H9 (cell line): Measurements from ENCODE around the gene ADGRL3. TPM values are rescaled to one million over a fixed set of nuclear protein-coding genes. Genes with fewer than 3 reads are reported as not detected.
A peak's percentile ranks its signal among the peaks of the same experiment; 100 is the strongest.

Experiments
- DNase-seq: peaks from one replicate; pipeline ENCODE4 v3.0.0-alpha.2; 2017
- H2AFZ ChIP-seq: one replicate; pipeline ENCODE4 v1.6.1; 2013; ENCODE audit warnings: mild to moderate bottlenecking, low read length, control low read depth, moderate library complexity
- H2AK5ac ChIP-seq: 2 replicates; pipeline ENCODE4 v1.6.1; 2013; ENCODE audit warnings: low read length, control low read depth, mixed read lengths; ENCODE audit not compliant: insufficient read length
- H2BK120ac ChIP-seq: one replicate; pipeline ENCODE4 v1.6.1; 2013; ENCODE audit warnings: low read depth, mild to moderate bottlenecking, low read length, control low read depth, inconsistent platforms; ENCODE audit not compliant: poor library complexity, severe bottlenecking
- H2BK12ac ChIP-seq: 2 replicates; pipeline ENCODE4 v1.6.1; 2013; ENCODE audit warnings: low read length, control low read depth, mixed read lengths, low read depth; ENCODE audit not compliant: insufficient read length
- H2BK15ac ChIP-seq: 2 replicates; pipeline ENCODE4 v1.6.1; 2013; ENCODE audit warnings: low read depth, low read length, control low read depth
- H2BK20ac ChIP-seq: one replicate; pipeline ENCODE4 v1.6.1; 2013; ENCODE audit warnings: low read depth, mild to moderate bottlenecking, low read length, control low read depth, inconsistent platforms; ENCODE audit not compliant: poor library complexity, severe bottlenecking
- H2BK5ac ChIP-seq: 2 replicates; pipeline ENCODE4 v1.6.1; 2013; ENCODE audit warnings: low read length, control low read depth, mixed read lengths; ENCODE audit not compliant: insufficient read length
- H3K14ac ChIP-seq: 2 replicates; pipeline ENCODE4 v1.6.1; 2013; ENCODE audit warnings: low read length, control low read depth; ENCODE audit not compliant: insufficient read depth
- H3K18ac ChIP-seq: 2 replicates; pipeline ENCODE4 v1.6.1; 2013; ENCODE audit warnings: low read depth, mild to moderate bottlenecking, mixed read lengths, low read length, control low read depth; ENCODE audit not compliant: insufficient read length
- H3K23ac ChIP-seq: 2 replicates; pipeline ENCODE4 v1.6.1; 2013; ENCODE audit warnings: low read length, control low read depth, mixed read lengths, low read depth; ENCODE audit not compliant: insufficient read length
- H3K23me2 ChIP-seq: 2 replicates; pipeline ENCODE4 v1.6.1; 2013; ENCODE audit warnings: low read depth, mild to moderate bottlenecking, mixed read lengths, low read length, control low read depth; ENCODE audit not compliant: insufficient read length, poor library complexity, severe bottlenecking
- H3K27ac ChIP-seq: 2 replicates; pipeline ENCODE4 v1.5.1; 2013; ENCODE audit warnings: low read length, control low read depth, mixed read lengths, low read depth; ENCODE audit not compliant: insufficient read length
- H3K27me3 ChIP-seq: 2 replicates; pipeline ENCODE4 v1.6.1; 2013; ENCODE audit warnings: low read length, control low read depth, inconsistent platforms; ENCODE audit not compliant: insufficient read depth
- H3K4ac ChIP-seq: 2 replicates; pipeline ENCODE4 v1.6.1; 2013; ENCODE audit warnings: low read depth, mild to moderate bottlenecking, control low read depth, inconsistent platforms, low read length, moderate library complexity
- H3K4me1 ChIP-seq: 2 replicates; pipeline ENCODE4 v1.6.1; 2013; ENCODE audit warnings: low read length, control low read depth, inconsistent platforms; ENCODE audit not compliant: insufficient read depth
- H3K4me2 ChIP-seq: 2 replicates; pipeline ENCODE4 v1.6.1; 2013; ENCODE audit warnings: low read length, control low read depth, mixed read lengths; ENCODE audit not compliant: insufficient read length, insufficient read depth
- H3K56ac ChIP-seq: 2 replicates; pipeline ENCODE4 v1.6.1; 2013; ENCODE audit warnings: low read depth, mild to moderate bottlenecking, mixed read lengths, low read length, control low read depth; ENCODE audit not compliant: insufficient read length
- H3K79me1 ChIP-seq: 2 replicates; pipeline ENCODE4 v1.6.1; 2013; ENCODE audit warnings: low read depth, mild to moderate bottlenecking, moderate library complexity, low read length, control low read depth, inconsistent platforms; ENCODE audit not compliant: insufficient read depth, poor library complexity, severe bottlenecking
- H3K79me2 ChIP-seq: 2 replicates; pipeline ENCODE4 v1.6.1; 2013; ENCODE audit warnings: low read length, control low read depth, inconsistent platforms; ENCODE audit not compliant: insufficient read depth
- H3K9ac ChIP-seq: 2 replicates; pipeline ENCODE4 v1.6.1; 2013; ENCODE audit warnings: low read length, control low read depth, mixed read lengths; ENCODE audit not compliant: insufficient read length; ENCODE audit errors: extremely low read depth
- H3K9me3 ChIP-seq: one replicate; pipeline ENCODE4 v1.6.1; 2013; ENCODE audit warnings: low read depth, low read length, inconsistent platforms; ENCODE audit not compliant: control insufficient read depth
- H3T11ph ChIP-seq: one replicate; pipeline ENCODE4 v1.6.1; 2013; ENCODE audit warnings: mild to moderate bottlenecking, low read length, control low read depth, inconsistent platforms
- H4K20me1 ChIP-seq: one replicate; pipeline ENCODE4 v1.6.1; 2013; ENCODE audit not compliant: control insufficient read depth, insufficient read length, insufficient read depth
- H4K5ac ChIP-seq: 2 replicates; pipeline ENCODE4 v1.6.1; 2013; ENCODE audit warnings: low read depth, mild to moderate bottlenecking, mixed read lengths, low read length, control low read depth; ENCODE audit not compliant: insufficient read length
- H4K8ac ChIP-seq: replicated peaks from 2 replicates; pipeline ENCODE4 v1.6.1; 2013; ENCODE audit warnings: low read length, control low read depth, mixed read lengths, low read depth; ENCODE audit not compliant: insufficient read length
- H4K91ac ChIP-seq: 2 replicates; pipeline ENCODE4 v1.6.1; 2013; ENCODE audit warnings: low read depth, mild to moderate bottlenecking, moderate library complexity, mixed read lengths, low read length, control low read depth; ENCODE audit not compliant: insufficient read length
- H3K27ac Mint-ChIP-seq, 3 experiments: 2 replicates in 2 of 3; 3 replicates in 1 of 3; pipeline ENCODE4 v1.8.0; 2020 to 2021; ENCODE audit warnings: mixed read lengths in 3 of 3, mild to moderate bottlenecking in 1 of 3, moderate library complexity in 1 of 3
- H3K27me3 Mint-ChIP-seq: 2 replicates; pipeline ENCODE4 v1.8.0; 2021; ENCODE audit warnings: low read depth, mild to moderate bottlenecking, moderate library complexity, mixed read lengths
- H3K36me3 Mint-ChIP-seq, 3 experiments: 2 replicates in 2 of 3; 3 replicates in 1 of 3; pipeline ENCODE4 v1.8.0; 2020 to 2021; ENCODE audit warnings: low read depth in 3 of 3, mixed read lengths in 3 of 3; ENCODE audit not compliant: insufficient read depth in 1 of 3
- H3K4me1 Mint-ChIP-seq, 2 experiments: 2 replicates each; pipeline ENCODE4 v1.8.0; 2020; ENCODE audit warnings: mixed read lengths in 2 of 2
- H3K4me3 Mint-ChIP-seq, 2 experiments: 2 replicates in 1 of 2; 3 replicates in 1 of 2; pipeline ENCODE4 v1.8.0; 2020 to 2021; ENCODE audit warnings: mild to moderate bottlenecking in 2 of 2, mixed read lengths in 2 of 2, moderate library complexity in 1 of 2
- H3K9me3 Mint-ChIP-seq, 2 experiments: 2 replicates in 1 of 2; 3 replicates in 1 of 2; pipeline ENCODE4 v1.8.0; 2020; ENCODE audit warnings: mild to moderate bottlenecking in 2 of 2, mixed read lengths in 2 of 2, moderate library complexity in 1 of 2
- WGBS: extraction: QIAGEN DNeasy Blood & Tissue Kit; methylation state at CpG from one replicate; pipeline ENCODE4 v1.1.7; 2013; ENCODE audit warnings: missing lambda C conversion rate, low lambda C conversion rate, mixed read lengths; ENCODE audit not compliant: insufficient read length; ENCODE audit errors: extremely low coverage; 5-methylcytosine and 5-hydroxymethylcytosine counted together
- total RNA-seq: library from RNA; stranded (reverse); gene quantifications from 2 replicates; pipeline ENCODE4 v1.2.1, GENCODE V29; 2021
- TF ChIP-seq, protein P1 (sequence below): fragments of 200-600 bp; sonication (generic); conservative IDR thresholded peaks from 3 replicates; pipeline ENCODE4 v1.8.0; 2021; ENCODE audit warnings: antibody characterized with exemption, mild to moderate bottlenecking

Gene ADGRL3
- total RNA-seq, 1 experiment from 2014 or later: 5.9 TPM

DNA sequence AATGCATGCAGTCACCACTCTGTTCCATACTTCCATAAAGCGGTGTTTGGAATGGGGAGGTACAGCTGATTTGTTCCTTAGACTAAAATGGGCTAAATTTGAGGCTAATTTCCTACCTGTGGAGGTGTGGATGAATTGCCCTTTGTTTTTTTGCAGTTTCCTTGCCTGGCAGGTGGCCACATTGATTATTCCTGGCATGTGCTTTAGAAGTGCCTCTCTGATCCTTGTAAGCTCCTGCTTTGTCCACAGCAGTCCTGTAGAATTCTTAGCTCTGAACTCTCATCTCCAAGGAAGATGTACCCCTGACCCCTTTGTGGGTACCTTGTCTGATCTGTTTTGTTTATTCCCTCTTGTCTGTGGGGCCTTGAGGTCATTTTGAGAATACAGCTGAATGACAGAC is 136.8 kb downstream of the ADGRL3 start:
- Histone ChIP-seq H3K18ac (no peak overlapping the region), H2BK15ac (no peak overlapping the region), H3T11ph (no peak overlapping the region), H3K79me2 (no peaks in the 10 kb centered on the region; the same call in 1 of the 2 replicates), H3K79me1 (no peaks in the 10 kb centered on the region), H3K14ac (no peak overlapping the region), H3K23ac (no peak overlapping the region), H3K9me3 (no peaks in the 10 kb centered on the region), H2BK120ac (no peak overlapping the region), H4K91ac (no peak overlapping the region), H4K5ac (no peak overlapping the region), H4K8ac (no peak overlapping the region), H2BK20ac (no peak overlapping the region), H2AK5ac (no peak overlapping the region), H3K9ac (no peak overlapping the region), H2AFZ (no peak overlapping the region), H3K27me3 (no peaks in the 10 kb centered on the region), H2BK12ac (no peak overlapping the region), H4K20me1 (no peaks in the 10 kb centered on the region), H3K23me2 (no peaks in the 10 kb centered on the region), H3K4ac (no peak overlapping the region), H3K56ac (no peak overlapping the region), H3K27ac (peak overlapping the region; percentile 6), H3K4me1 (peaks cover 14% of the 10 kb centered on the region), H3K4me2 (peak overlapping the region; percentile 28), H2BK5ac (no peak overlapping the region)
- peaks cover 18 to 26% of the 10 kb centered on the region in 2 experiments for H3K4me1 Mint-ChIP-seq
- TF ChIP-seq, protein P1, sequence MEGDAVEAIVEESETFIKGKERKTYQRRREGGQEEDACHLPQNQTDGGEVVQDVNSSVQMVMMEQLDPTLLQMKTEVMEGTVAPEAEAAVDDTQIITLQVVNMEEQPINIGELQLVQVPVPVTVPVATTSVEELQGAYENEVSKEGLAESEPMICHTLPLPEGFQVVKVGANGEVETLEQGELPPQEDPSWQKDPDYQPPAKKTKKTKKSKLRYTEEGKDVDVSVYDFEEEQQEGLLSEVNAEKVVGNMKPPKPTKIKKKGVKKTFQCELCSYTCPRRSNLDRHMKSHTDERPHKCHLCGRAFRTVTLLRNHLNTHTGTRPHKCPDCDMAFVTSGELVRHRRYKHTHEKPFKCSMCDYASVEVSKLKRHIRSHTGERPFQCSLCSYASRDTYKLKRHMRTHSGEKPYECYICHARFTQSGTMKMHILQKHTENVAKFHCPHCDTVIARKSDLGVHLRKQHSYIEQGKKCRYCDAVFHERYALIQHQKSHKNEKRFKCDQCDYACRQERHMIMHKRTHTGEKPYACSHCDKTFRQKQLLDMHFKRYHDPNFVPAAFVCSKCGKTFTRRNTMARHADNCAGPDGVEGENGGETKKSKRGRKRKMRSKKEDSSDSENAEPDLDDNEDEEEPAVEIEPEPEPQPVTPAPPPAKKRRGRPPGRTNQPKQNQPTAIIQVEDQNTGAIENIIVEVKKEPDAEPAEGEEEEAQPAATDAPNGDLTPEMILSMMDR: no peak
- no peaks in the 10 kb centered on the region for H3K9me3 Mint-ChIP-seq
- H3K36me3 Mint-ChIP-seq: no peaks in the 10 kb centered on the region
- DNase-seq: peak; percentile 53
- H3K27me3 Mint-ChIP-seq: no peaks in the 10 kb centered on the region; the same call in 1 of the 2 replicates
- peak overlapping the region in 1 of 2 experiments; percentile 60; a peak in 2 of 5 replicates for H3K4me3 Mint-ChIP-seq
- no CpG with 5 or more reads among the region's 1 CpG for WGBS
- H3K27ac Mint-ChIP-seq: peak overlapping the region; percentile 21 to 96 (median 88); a peak in 6 of 7 replicates
